ENCODE data around the gene PTPRM.

DNA sequence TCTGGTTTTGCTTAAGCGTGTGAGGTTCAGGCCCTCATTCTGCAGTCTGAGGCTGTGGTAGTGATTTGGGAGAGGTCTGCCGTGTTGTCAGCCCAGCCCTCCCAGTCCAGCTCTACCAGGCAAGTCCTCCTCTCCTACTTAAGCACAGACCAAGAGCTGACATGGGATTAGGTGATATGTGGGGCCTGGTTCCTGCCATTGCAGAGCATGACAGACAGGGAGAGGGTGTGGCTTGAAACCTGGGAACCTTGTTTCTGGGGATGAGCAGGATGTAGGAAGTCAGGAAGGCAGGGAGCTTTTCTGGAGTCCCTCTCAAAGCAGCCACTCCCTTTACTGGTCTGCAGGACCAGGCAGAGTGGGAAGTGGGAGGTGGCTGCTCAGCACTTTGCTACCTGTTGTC is 38.6 kb downstream of the PTPRM start:
- TF ChIP-seq, protein P1, sequence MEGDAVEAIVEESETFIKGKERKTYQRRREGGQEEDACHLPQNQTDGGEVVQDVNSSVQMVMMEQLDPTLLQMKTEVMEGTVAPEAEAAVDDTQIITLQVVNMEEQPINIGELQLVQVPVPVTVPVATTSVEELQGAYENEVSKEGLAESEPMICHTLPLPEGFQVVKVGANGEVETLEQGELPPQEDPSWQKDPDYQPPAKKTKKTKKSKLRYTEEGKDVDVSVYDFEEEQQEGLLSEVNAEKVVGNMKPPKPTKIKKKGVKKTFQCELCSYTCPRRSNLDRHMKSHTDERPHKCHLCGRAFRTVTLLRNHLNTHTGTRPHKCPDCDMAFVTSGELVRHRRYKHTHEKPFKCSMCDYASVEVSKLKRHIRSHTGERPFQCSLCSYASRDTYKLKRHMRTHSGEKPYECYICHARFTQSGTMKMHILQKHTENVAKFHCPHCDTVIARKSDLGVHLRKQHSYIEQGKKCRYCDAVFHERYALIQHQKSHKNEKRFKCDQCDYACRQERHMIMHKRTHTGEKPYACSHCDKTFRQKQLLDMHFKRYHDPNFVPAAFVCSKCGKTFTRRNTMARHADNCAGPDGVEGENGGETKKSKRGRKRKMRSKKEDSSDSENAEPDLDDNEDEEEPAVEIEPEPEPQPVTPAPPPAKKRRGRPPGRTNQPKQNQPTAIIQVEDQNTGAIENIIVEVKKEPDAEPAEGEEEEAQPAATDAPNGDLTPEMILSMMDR (IDR thresholded peaks at IDR 0.05; ENCODE audit: low read depth, low read length, missing input control): no peak
- TF ChIP-seq, protein P2, sequence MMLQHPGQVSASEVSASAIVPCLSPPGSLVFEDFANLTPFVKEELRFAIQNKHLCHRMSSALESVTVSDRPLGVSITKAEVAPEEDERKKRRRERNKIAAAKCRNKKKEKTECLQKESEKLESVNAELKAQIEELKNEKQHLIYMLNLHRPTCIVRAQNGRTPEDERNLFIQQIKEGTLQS (IDR thresholded peaks at IDR 0.05): no peak
- TF ChIP-seq, protein P3, sequence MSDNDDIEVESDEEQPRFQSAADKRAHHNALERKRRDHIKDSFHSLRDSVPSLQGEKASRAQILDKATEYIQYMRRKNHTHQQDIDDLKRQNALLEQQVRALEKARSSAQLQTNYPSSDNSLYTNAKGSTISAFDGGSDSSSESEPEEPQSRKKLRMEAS (IDR thresholded peaks at IDR 0.05): no peak
- TF ChIP-seq SP1 (IDR thresholded peaks at IDR 0.05) (no peak), EGR1 (IDR thresholded peaks at IDR 0.05; ENCODE audit: low read depth in 2 of 2) (no peak), TAF1 (conservative IDR thresholded peaks at IDR 0.05) (no peak), REST (IDR thresholded peaks at IDR 0.05) (no peak), NR2F2 (IDR thresholded peaks at IDR 0.05) (no peak), YY1 (IDR thresholded peaks at IDR 0.05) (no peak), RAD21 (IDR thresholded peaks at IDR 0.05) (no peak), FOXA2 (IDR thresholded peaks at IDR 0.05) (no peak), RXRA (IDR thresholded peaks at IDR 0.05) (no peak), GABPA (IDR thresholded peaks at IDR 0.05 in 1 of 2, conservative IDR thresholded peaks at IDR 0.05 in 1 of 2) (no peak)
- TF ChIP-seq, protein P4, sequence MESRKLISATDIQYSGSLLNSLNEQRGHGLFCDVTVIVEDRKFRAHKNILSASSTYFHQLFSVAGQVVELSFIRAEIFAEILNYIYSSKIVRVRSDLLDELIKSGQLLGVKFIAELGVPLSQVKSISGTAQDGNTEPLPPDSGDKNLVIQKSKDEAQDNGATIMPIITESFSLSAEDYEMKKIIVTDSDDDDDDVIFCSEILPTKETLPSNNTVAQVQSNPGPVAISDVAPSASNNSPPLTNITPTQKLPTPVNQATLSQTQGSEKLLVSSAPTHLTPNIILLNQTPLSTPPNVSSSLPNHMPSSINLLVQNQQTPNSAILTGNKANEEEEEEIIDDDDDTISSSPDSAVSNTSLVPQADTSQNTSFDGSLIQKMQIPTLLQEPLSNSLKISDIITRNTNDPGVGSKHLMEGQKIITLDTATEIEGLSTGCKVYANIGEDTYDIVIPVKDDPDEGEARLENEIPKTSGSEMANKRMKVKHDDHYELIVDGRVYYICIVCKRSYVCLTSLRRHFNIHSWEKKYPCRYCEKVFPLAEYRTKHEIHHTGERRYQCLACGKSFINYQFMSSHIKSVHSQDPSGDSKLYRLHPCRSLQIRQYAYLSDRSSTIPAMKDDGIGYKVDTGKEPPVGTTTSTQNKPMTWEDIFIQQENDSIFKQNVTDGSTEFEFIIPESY (IDR thresholded peaks at IDR 0.05): no peak
